SH-SY5Y (cell line): ENCODE data around the gene CARD16.

Experiments
- GATA2 ChIP-seq: IDR thresholded peaks from 2 replicates; pipeline ENCODE4 v1.6.1; 2011; ENCODE audit warnings: mild to moderate bottlenecking, low read depth, low read length
- GATA3 ChIP-seq: IDR thresholded peaks from 2 replicates; pipeline ENCODE4 v1.6.1; 2011; ENCODE audit warnings: low read depth, mild to moderate bottlenecking, low read length, moderate library complexity

GRCh38 chr11:104997288-104997687, 47.8 kb downstream of the CARD16 start:
- TF ChIP-seq GATA2 (no peak), GATA3 (no peak)
